Measurements from ENCODE around the gene AHNAK.

AHNAK gene

DNA sequence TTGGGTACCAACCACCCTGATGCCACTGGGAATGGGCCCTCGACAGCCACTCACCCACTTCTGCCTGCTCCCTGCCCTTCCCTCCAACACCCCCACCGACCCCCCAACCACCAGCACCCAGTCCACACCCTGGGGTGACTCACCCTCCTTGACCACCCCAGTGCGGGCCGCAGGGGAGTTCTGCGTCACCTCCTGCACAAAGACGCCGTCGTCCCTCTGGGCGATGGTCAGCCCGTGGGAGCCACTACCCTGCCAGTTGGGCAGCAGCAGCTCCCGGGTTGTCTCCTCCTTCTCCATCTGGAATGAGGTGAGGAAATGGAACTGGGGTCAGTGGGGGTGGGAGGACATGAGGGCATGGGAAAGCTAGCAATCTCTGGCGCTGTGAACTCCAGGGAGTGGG lies 10.8 kb downstream of the AHNAK start:
- peaks cover 29% of the 10 kb centered on the region; the same call in 1 of the 2 replicates for H3K36me3 ChIP-seq (ENCODE audit: insufficient read depth)

DNA sequence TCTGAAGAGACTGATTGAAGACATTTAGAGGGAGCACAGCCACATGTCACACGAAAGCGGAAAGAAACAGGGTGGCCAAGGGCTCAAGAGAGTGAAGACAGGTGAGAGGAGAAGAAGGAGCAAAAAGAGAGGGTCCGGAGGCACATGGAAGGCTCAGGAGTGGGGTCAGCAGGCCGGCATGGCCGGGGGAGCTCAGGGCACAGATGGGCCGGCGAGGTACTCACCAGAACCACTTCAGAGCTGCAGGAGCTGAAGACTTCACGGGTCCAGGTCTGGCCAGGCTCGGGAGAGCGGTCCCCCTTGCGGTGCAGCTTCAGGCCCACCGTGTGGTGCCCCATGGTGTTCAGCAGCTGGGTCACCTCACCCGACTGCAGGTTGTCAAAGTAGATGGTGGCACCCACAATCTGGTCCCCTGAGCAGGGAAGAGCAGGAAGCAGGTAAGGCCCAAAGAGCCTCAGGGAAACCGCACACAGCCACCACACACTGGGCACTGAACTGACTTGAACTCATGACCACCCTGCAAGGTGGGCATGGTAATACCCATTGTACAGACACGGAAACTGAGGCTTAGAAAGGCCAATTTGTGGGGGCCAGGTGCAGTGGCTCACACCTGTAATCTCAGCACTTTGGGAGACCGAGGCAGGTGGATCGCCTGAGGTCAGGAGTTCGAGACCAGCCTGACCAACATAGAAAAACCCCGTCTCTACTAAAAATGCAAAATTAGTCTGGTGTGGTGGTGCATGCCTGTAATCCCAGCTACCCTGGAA lies 11.6 kb downstream of the AHNAK start:
- peaks cover 29% of the 10 kb centered on the region; the same call in 1 of the 2 replicates for H3K36me3 ChIP-seq (ENCODE audit: insufficient read depth)

More for the DNA sequence above, 10.8 kb downstream of the AHNAK start:
- no peak overlapping the region for H3K4me3 ChIP-seq (IDR thresholded peaks at IDR 0.05; ENCODE audit: insufficient read depth, low read depth, low read length)
- peaks cover 22% of the 10 kb centered on the region for H3K4me1 ChIP-seq (ENCODE audit: low read depth, poor library complexity, severe bottlenecking)
- no peak overlapping the region for H3K9ac ChIP-seq
- TF ChIP-seq, protein P1, sequence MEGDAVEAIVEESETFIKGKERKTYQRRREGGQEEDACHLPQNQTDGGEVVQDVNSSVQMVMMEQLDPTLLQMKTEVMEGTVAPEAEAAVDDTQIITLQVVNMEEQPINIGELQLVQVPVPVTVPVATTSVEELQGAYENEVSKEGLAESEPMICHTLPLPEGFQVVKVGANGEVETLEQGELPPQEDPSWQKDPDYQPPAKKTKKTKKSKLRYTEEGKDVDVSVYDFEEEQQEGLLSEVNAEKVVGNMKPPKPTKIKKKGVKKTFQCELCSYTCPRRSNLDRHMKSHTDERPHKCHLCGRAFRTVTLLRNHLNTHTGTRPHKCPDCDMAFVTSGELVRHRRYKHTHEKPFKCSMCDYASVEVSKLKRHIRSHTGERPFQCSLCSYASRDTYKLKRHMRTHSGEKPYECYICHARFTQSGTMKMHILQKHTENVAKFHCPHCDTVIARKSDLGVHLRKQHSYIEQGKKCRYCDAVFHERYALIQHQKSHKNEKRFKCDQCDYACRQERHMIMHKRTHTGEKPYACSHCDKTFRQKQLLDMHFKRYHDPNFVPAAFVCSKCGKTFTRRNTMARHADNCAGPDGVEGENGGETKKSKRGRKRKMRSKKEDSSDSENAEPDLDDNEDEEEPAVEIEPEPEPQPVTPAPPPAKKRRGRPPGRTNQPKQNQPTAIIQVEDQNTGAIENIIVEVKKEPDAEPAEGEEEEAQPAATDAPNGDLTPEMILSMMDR (conservative IDR thresholded peaks at IDR 0.05; ENCODE audit: low read depth, low read length): no peak
- peaks cover 23% of the 10 kb centered on the region for H4K20me1 ChIP-seq (ENCODE audit: insufficient read depth)
- no peak overlapping the region for H2AFZ ChIP-seq (ENCODE audit: low read depth)
- H3K27ac ChIP-seq: no peak overlapping the region
- H3K4me2 ChIP-seq: no peak overlapping the region
- H3K27me3 ChIP-seq (ENCODE audit: insufficient read depth, low read depth): no peaks in the 10 kb centered on the region
- peaks cover 59% of the 10 kb centered on the region for H3K79me2 ChIP-seq (ENCODE audit: insufficient read depth, low read depth)

DNA sequence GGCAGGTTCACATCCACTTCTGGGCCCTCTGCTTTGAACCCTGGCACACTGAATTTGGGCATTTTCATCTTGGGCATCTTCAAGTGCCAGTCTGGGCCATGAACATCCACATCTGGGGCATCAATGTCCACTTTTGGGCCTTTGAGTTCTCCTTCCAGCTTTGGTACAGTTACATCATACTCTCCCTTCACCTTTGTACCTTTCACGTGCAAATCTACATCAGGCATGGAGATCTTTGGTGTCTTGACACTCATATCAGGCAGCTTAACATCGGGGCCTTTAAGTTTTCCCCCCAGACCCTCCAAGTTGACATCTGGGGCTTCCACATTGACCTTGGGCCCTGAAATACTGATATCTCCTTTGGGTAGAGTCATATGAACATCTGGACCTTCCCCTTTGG lies 14.5 kb downstream of the AHNAK start:
- H3K27ac ChIP-seq: no peak overlapping the region
- no peaks in the 10 kb centered on the region for H4K20me1 ChIP-seq (ENCODE audit: insufficient read depth)
- H3K9ac ChIP-seq: no peak overlapping the region
- H3K4me3 ChIP-seq (IDR thresholded peaks at IDR 0.05; ENCODE audit: insufficient read depth, low read depth, low read length): no peak overlapping the region
- H3K27me3 ChIP-seq (ENCODE audit: insufficient read depth, low read depth): no peaks in the 10 kb centered on the region
- H3K4me2 ChIP-seq: no peak overlapping the region
- no peak overlapping the region for H2AFZ ChIP-seq (ENCODE audit: low read depth)
- H3K36me3 ChIP-seq (ENCODE audit: insufficient read depth): peaks cover 29% of the 10 kb centered on the region; the same call in 1 of the 2 replicates
- H3K79me2 ChIP-seq (ENCODE audit: insufficient read depth, low read depth): peaks cover 27% of the 10 kb centered on the region
- TF ChIP-seq, protein P1 (conservative IDR thresholded peaks at IDR 0.05; ENCODE audit: low read depth, low read length): no peak
- no peaks in the 10 kb centered on the region for H3K4me1 ChIP-seq (ENCODE audit: low read depth, poor library complexity, severe bottlenecking)

More for the DNA sequence above, 11.6 kb downstream of the AHNAK start:
- Histone ChIP-seq H3K27ac (no peak overlapping the region), H3K4me1 (ENCODE audit: low read depth, poor library complexity, severe bottlenecking) (peaks cover 14% of the 10 kb centered on the region), H2AFZ (ENCODE audit: low read depth) (no peak overlapping the region), H3K4me3 (IDR thresholded peaks at IDR 0.05; ENCODE audit: insufficient read depth, low read depth, low read length) (no peak overlapping the region), H3K79me2 (ENCODE audit: insufficient read depth, low read depth) (peaks cover 51% of the 10 kb centered on the region), H3K27me3 (ENCODE audit: insufficient read depth, low read depth) (no peaks in the 10 kb centered on the region), H3K4me2 (no peak overlapping the region), H4K20me1 (ENCODE audit: insufficient read depth) (peaks cover 15% of the 10 kb centered on the region; the same call in 1 of the 2 replicates), H3K9ac (no peak overlapping the region)
- TF ChIP-seq, protein P1 (conservative IDR thresholded peaks at IDR 0.05; ENCODE audit: low read depth, low read length): no peak

GRCh38 chr11:62516736-62517371 lies 29.8 kb downstream of the AHNAK start:
- Histone ChIP-seq H3K4me1 (ENCODE audit: low read depth, poor library complexity, severe bottlenecking) (no peaks in the 10 kb centered on the region), H2AFZ (ENCODE audit: low read depth) (no peak overlapping the region), H4K20me1 (ENCODE audit: insufficient read depth) (no peaks in the 10 kb centered on the region), H3K27me3 (ENCODE audit: insufficient read depth, low read depth) (no peaks in the 10 kb centered on the region), H3K27ac (no peak overlapping the region), H3K4me2 (no peak overlapping the region), H3K36me3 (ENCODE audit: insufficient read depth) (no peaks in the 10 kb centered on the region), H3K79me2 (ENCODE audit: insufficient read depth, low read depth) (peaks cover 5% of the 10 kb centered on the region), H3K9ac (no peak overlapping the region), H3K4me3 (IDR thresholded peaks at IDR 0.05; ENCODE audit: insufficient read depth, low read depth, low read length) (no peak overlapping the region)
- TF ChIP-seq, protein P1 (conservative IDR thresholded peaks at IDR 0.05; ENCODE audit: low read depth, low read length): no peak
